IMR-90 (cell line): ENCODE measurements around the gene PKHD1. TPM values are rescaled to one million over a fixed set of nuclear protein-coding genes. Genes with fewer than 3 reads are reported as not detected.

ENCODE experiments used
- ATAC-seq: fragments of 200-7000 bp; cut with Tn5 transposase; 2 replicates; pipeline ENCODE4 v1.9.1; 2020; ENCODE audit warnings: low read depth, mild to moderate bottlenecking, moderate library complexity
- BruUV-seq: library from RNA; stranded (reverse); fragments of 400-500 nt; replicated peaks from 2 replicates; lab custom pipeline; 2021; lab: Mats Ljungman, UMichigan
- CTCF ChIA-PET: fragments of 300-600 bp; formaldehyde crosslinking; extraction: SDS; loops from one replicate; lab custom pipeline; 2021; ENCODE audit warnings: antibody characterized with exemption; lab: Yijun Ruan, JAX
- POLR2A ChIA-PET: fragments of 300-600 bp; sonication (Branson Sonifier 250); formaldehyde crosslinking; loops from one replicate; lab custom pipeline; 2022; ENCODE audit warnings: antibody characterized with exemption; ENCODE audit not compliant: unreplicated experiment; lab: Charles Lee
- DNase-seq: peaks from one replicate; pipeline ENCODE4 v3.0.0; 2013
- H2AFZ ChIP-seq: replicated peaks from 2 replicates; pipeline ENCODE3; 2013; ENCODE audit warnings: low read length, mild to moderate bottlenecking; ENCODE audit not compliant: poor library complexity
- H2AK5ac ChIP-seq: 2 replicates; pipeline ENCODE4 v1.6.1; 2013; ENCODE audit warnings: low read depth, low read length, inconsistent platforms
- H2AK9ac ChIP-seq: replicated peaks from 2 replicates; pipeline ENCODE3; 2013; ENCODE audit warnings: mild to moderate bottlenecking, low read depth, low read length, moderate library complexity; ENCODE audit not compliant: poor library complexity
- H2BK120ac ChIP-seq: 2 replicates; pipeline ENCODE4 v1.6.1; 2013; ENCODE audit warnings: low read depth, low read length, inconsistent platforms
- H2BK15ac ChIP-seq: 3 replicates; pipeline ENCODE4 v1.6.1; 2013; ENCODE audit warnings: low read depth, low read length, inconsistent platforms
- H2BK20ac ChIP-seq: 2 replicates; pipeline ENCODE4 v1.6.1; 2013; ENCODE audit warnings: low read depth, mild to moderate bottlenecking, inconsistent platforms, low read length, moderate library complexity
- H2BK5ac ChIP-seq: 2 replicates; pipeline ENCODE4 v1.6.1; 2013; ENCODE audit warnings: mild to moderate bottlenecking, low read depth, low read length, inconsistent platforms; ENCODE audit not compliant: poor library complexity, severe bottlenecking
- H3K14ac ChIP-seq: replicated peaks from 2 replicates; pipeline ENCODE4 v1.6.1; 2013; ENCODE audit warnings: low read depth, low read length, inconsistent platforms
- H3K18ac ChIP-seq: 2 replicates; pipeline ENCODE4 v1.6.1; 2013; ENCODE audit warnings: low read depth, low read length, control low read depth
- H3K23ac ChIP-seq: 2 replicates; pipeline ENCODE4 v1.6.1; 2013; ENCODE audit warnings: low read depth, low read length, inconsistent platforms
- H3K27ac ChIP-seq: 2 replicates; pipeline ENCODE4 v1.5.1; 2013; ENCODE audit warnings: mild to moderate bottlenecking, control low read depth, low read length; ENCODE audit not compliant: insufficient read depth
- H3K27me3 ChIP-seq: 2 replicates; pipeline ENCODE4 v1.6.1; 2013; ENCODE audit warnings: low read length; ENCODE audit not compliant: control insufficient read depth, insufficient read depth
- H3K36me3 ChIP-seq: 2 replicates; pipeline ENCODE4 v1.6.1; 2013; ENCODE audit warnings: low read length, mixed read lengths; ENCODE audit not compliant: control insufficient read depth, insufficient read depth
- H3K4ac ChIP-seq: 2 replicates; pipeline ENCODE4 v1.6.1; 2013; ENCODE audit warnings: low read depth, low read length, inconsistent platforms
- H3K4me1 ChIP-seq: 2 replicates; pipeline ENCODE4 v1.6.1; 2013; ENCODE audit warnings: low read length, mixed read lengths; ENCODE audit not compliant: control insufficient read depth, insufficient read depth
- H3K4me2 ChIP-seq: 2 replicates; pipeline ENCODE4 v1.6.1; 2013; ENCODE audit warnings: low read depth, mild to moderate bottlenecking, control low read depth, low read length, moderate library complexity
- H3K4me3 ChIP-seq: 2 replicates; pipeline ENCODE4 v1.5.1; 2013; ENCODE audit warnings: low read depth, mild to moderate bottlenecking, control low read depth, low read length, moderate library complexity; ENCODE audit not compliant: insufficient read depth
- H3K56ac ChIP-seq: 2 replicates; pipeline ENCODE4 v1.6.1; 2013; ENCODE audit warnings: low read length, inconsistent platforms; ENCODE audit not compliant: insufficient read depth; ENCODE audit errors: extremely low read depth
- H3K79me1 ChIP-seq, 2 experiments: 2 replicates each; pipeline ENCODE4 v1.6.1; 2013; ENCODE audit warnings: low read length in 2 of 2, inconsistent platforms in 1 of 2, low read depth in 1 of 2
- H3K9ac ChIP-seq: 2 replicates; pipeline ENCODE4 v1.6.1; 2013; ENCODE audit warnings: low read depth, low read length, control low read depth
- H3K9me1 ChIP-seq: 2 replicates; pipeline ENCODE4 v1.6.1; 2013; ENCODE audit warnings: low read length, inconsistent platforms; ENCODE audit not compliant: insufficient read depth
- H3K9me3 ChIP-seq: 2 replicates; pipeline ENCODE4 v1.6.1; 2013; ENCODE audit warnings: low read length; ENCODE audit not compliant: control insufficient read depth, insufficient read depth
- H4K20me1 ChIP-seq: 2 replicates; pipeline ENCODE4 v1.6.1; 2013; ENCODE audit warnings: low read length, inconsistent platforms; ENCODE audit not compliant: insufficient read depth
- H4K5ac ChIP-seq: 2 replicates; pipeline ENCODE4 v1.6.1; 2013; ENCODE audit warnings: mild to moderate bottlenecking, low read depth, low read length, control low read depth
- H4K8ac ChIP-seq, 2 experiments: 2 replicates each; pipeline ENCODE4 v1.6.1; 2013; ENCODE audit warnings: low read depth in 2 of 2, low read length in 2 of 2, control low read depth in 1 of 2, inconsistent platforms in 1 of 2
- H4K91ac ChIP-seq: 2 replicates; pipeline ENCODE4 v1.6.1; 2013; ENCODE audit warnings: low read depth, low read length, inconsistent platforms; ENCODE audit not compliant: insufficient read depth
- BHLHE40 ChIP-seq: fragments of 150-350 bp; IDR thresholded peaks from 2 replicates; pipeline ENCODE4 v1.6.1; 2016; ENCODE audit warnings: mild to moderate bottlenecking, low read depth, low read length
- FOS ChIP-seq: fragments of 150-350 bp; IDR thresholded peaks from 2 replicates; pipeline ENCODE4 v1.6.1; 2016; ENCODE audit warnings: low read depth, low read length
- MAZ ChIP-seq: IDR thresholded peaks from 2 replicates; pipeline ENCODE4 v1.6.1; 2012; ENCODE audit warnings: low read depth, mild to moderate bottlenecking, low read length, improper control_type of control experiment, moderate library complexity, borderline replicate concordance
- MXI1 ChIP-seq: IDR thresholded peaks from 2 replicates; pipeline ENCODE4 v1.6.1; 2012; ENCODE audit warnings: low read depth, mild to moderate bottlenecking, low read length, moderate library complexity, borderline replicate concordance
- NFE2L2 ChIP-seq: fragments of 150-350 bp; IDR thresholded peaks from 2 replicates; pipeline ENCODE4 v1.6.1; 2016; ENCODE audit warnings: low read depth, mild to moderate bottlenecking, low read length
- POLR2A ChIP-seq: IDR thresholded peaks from 2 replicates; pipeline ENCODE4 v1.6.1; 2012; ENCODE audit warnings: mild to moderate bottlenecking, low read depth, low read length
- RCOR1 ChIP-seq: IDR thresholded peaks from 2 replicates; pipeline ENCODE4 v1.6.1; 2012; ENCODE audit warnings: mild to moderate bottlenecking, low read length, improper control_type of control experiment; ENCODE audit not compliant: insufficient replicate concordance
- WGBS, 2 experiments: methylation state at CpG; one replicate each; pipeline versions ENCODE4 v1.1.5 to v1.1.7; 2013; ENCODE audit warnings: missing lambda C conversion rate in 2 of 2; ENCODE audit not compliant: insufficient read length in 1 of 2; ENCODE audit errors: extremely low coverage in 2 of 2; 5-methylcytosine and 5-hydroxymethylcytosine counted together
- dilution Hi-C: fragments of 300-500 bp; cut with HindIII; formaldehyde crosslinking; loops from one replicate; pipeline ENCODE4 v1.14.3; 2018; ENCODE audit warnings: low sequenced_read_pairs; ENCODE audit not compliant: unreplicated experiment
- in situ Hi-C: fragments of 300-500 bp; cut with MboI; formaldehyde crosslinking; loops from 3 replicates; pipeline ENCODE4 v1.14.3; 2019; ENCODE audit warnings: low sequenced_read_pairs, inconsistent platforms, mixed read lengths
- intact Hi-C: fragments of 100-400 bp; cut with micrococcal nuclease; formaldehyde crosslinking; loops from 2 replicates; pipeline ENCODE4 v1.10.0; 2022
- polyA plus RNA-seq, 3 experiments: library from polyadenylated mRNA; depleted of rRNA; stranded (reverse); fragments of >200 nt; gene quantifications; 2 replicates each; pipeline ENCODE4 v1.2.3, GENCODE V29; 2012; ENCODE audit warnings: low replicate concordance in 1 of 3
- total RNA-seq: library from RNA; depleted of rRNA; stranded (reverse); fragments of >200 nt; gene quantifications from 2 replicates; pipeline ENCODE4 v1.2.3, GENCODE V29; 2012
- TF ChIP-seq, protein P1 (sequence below): fragments of 150-350 bp; IDR thresholded peaks from 2 replicates; pipeline ENCODE4 v1.6.1; 2017; ENCODE audit warnings: mild to moderate bottlenecking, antibody characterized with exemption, low read length, low read depth

Gene PKHD1
- total and polyA plus RNA-seq, 2 of the 4 experiments (the other 2 are of a cell fraction): not detected

GRCh38 chr6:51842061-51842803 is 245.2 kb downstream of the PKHD1 start:
- no peak overlapping the region for H3K9ac ChIP-seq
- no peak overlapping the region for H2AK5ac ChIP-seq
- no peak overlapping the region for H3K4me3 ChIP-seq
- no peak overlapping the region for H3K14ac ChIP-seq
- no peaks in the 10 kb centered on the region for H3K79me1 ChIP-seq
- no peaks in the 10 kb centered on the region for H3K9me1 ChIP-seq
- H2BK5ac ChIP-seq: no peak overlapping the region
- H2BK20ac ChIP-seq: no peak overlapping the region
- H3K4ac ChIP-seq: no peak overlapping the region
- WGBS, 2 experiments: 40% methylated on average over 2 of the region's 11 CpGs; no CpG with 5 or more reads in 1 of the 2 experiments
- ATAC-seq (no peak), DNase-seq (no peak)
- H3K4me2 ChIP-seq: no peak overlapping the region
- CTCF ChIA-PET: no interaction called here
- H3K27me3 ChIP-seq: no peaks in the 10 kb centered on the region
- no peak for TF ChIP-seq FOS
- no peak for TF ChIP-seq POLR2A
- TF ChIP-seq, protein P1, sequence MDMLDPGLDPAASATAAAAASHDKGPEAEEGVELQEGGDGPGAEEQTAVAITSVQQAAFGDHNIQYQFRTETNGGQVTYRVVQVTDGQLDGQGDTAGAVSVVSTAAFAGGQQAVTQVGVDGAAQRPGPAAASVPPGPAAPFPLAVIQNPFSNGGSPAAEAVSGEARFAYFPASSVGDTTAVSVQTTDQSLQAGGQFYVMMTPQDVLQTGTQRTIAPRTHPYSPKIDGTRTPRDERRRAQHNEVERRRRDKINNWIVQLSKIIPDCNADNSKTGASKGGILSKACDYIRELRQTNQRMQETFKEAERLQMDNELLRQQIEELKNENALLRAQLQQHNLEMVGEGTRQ: no peak
- TF ChIP-seq NFE2L2: no peak
- TF ChIP-seq MXI1: no peak
- no peak for TF ChIP-seq BHLHE40
- no peak for TF ChIP-seq MAZ
- TF ChIP-seq RCOR1: no peak
- in situ Hi-C loops (no loop called here), dilution Hi-C loops (no loop called here), intact Hi-C loops (no loop called here)
- H4K5ac ChIP-seq: no peak overlapping the region
- no peak overlapping the region for H3K27ac ChIP-seq
- no peak overlapping the region for H2BK15ac ChIP-seq
- no peak overlapping the region for H4K91ac ChIP-seq
- H3K56ac ChIP-seq: no peak overlapping the region
- no peak overlapping the region for H3K18ac ChIP-seq
- no peaks in the 10 kb centered on the region for H3K9me3 ChIP-seq
- no peaks in the 10 kb centered on the region for H3K4me1 ChIP-seq
- no TSS peak for BruUV-seq
- no peak overlapping the region for H4K8ac ChIP-seq
- no peak overlapping the region for H2AFZ ChIP-seq
- no peaks in the 10 kb centered on the region for H3K36me3 ChIP-seq
- no peak overlapping the region for H3K23ac ChIP-seq
- H4K20me1 ChIP-seq: no peaks in the 10 kb centered on the region
- POLR2A ChIA-PET: no interaction called here
- no peak overlapping the region for H2AK9ac ChIP-seq
- H2BK120ac ChIP-seq: no peak overlapping the region
